Neural progenitor cell (in vitro differentiated cells): Measurements from ENCODE around the gene FBLN2. TPM values are rescaled to one million over a fixed set of nuclear protein-coding genes. Genes with fewer than 3 reads are reported as not detected.

Experiments used
- DNase-seq: peaks from one replicate; pipeline ENCODE4 v3.0.0-alpha.2; 2016; ENCODE audit warnings: low spot score
- H2AFZ ChIP-seq: fragments of 200-600 bp; sonication (generic); replicated peaks from 2 replicates; pipeline ENCODE4 v1.6.1; 2016; ENCODE audit warnings: antibody characterized with exemption
- H3F3A ChIP-seq: fragments of 200-600 bp; sonication (generic); 2 replicates; pipeline ENCODE4 v1.6.1; 2016; ENCODE audit warnings: antibody characterized with exemption, low read depth
- H3K27ac ChIP-seq: fragments of 200-600 bp; sonication (generic); 2 replicates; pipeline ENCODE4 v1.5.1; 2016; ENCODE audit warnings: mild to moderate bottlenecking
- H3K27me3 ChIP-seq: fragments of 200-600 bp; sonication (generic); 2 replicates; pipeline ENCODE4 v1.6.1; 2016; ENCODE audit warnings: mild to moderate bottlenecking, moderate library complexity
- H3K36me3 ChIP-seq: fragments of 200-600 bp; sonication (generic); 2 replicates; pipeline ENCODE4 v1.5.1; 2016
- H3K4me1 ChIP-seq: fragments of 200-600 bp; sonication (generic); 2 replicates; pipeline ENCODE4 v1.6.1; 2016; ENCODE audit warnings: mixed run types
- H3K4me2 ChIP-seq: fragments of 200-600 bp; sonication (generic); 2 replicates; pipeline ENCODE4 v1.6.1; 2016
- H3K4me3 ChIP-seq: fragments of 200-600 bp; sonication (generic); 2 replicates; pipeline ENCODE4 v1.5.1; 2016
- H3K79me2 ChIP-seq: fragments of 200-600 bp; sonication (generic); 2 replicates; pipeline ENCODE4 v1.6.1; 2016; ENCODE audit warnings: low read depth
- H3K9ac ChIP-seq: fragments of 200-600 bp; sonication (generic); 2 replicates; pipeline ENCODE4 v1.6.1; 2016
- H3K9me3 ChIP-seq: fragments of 200-600 bp; sonication (generic); 2 replicates; pipeline ENCODE4 v1.5.1; 2016; ENCODE audit warnings: low read depth
- H4K20me1 ChIP-seq: fragments of 200-600 bp; sonication (generic); 2 replicates; pipeline ENCODE4 v1.6.1; 2016; ENCODE audit warnings: low read depth
- H3K27ac Mint-ChIP-seq: 3 replicates; pipeline ENCODE4 v1.8.0; 2021; ENCODE audit warnings: mixed read lengths
- H3K27me3 Mint-ChIP-seq: 2 replicates; pipeline ENCODE4 v1.8.0; 2022; ENCODE audit warnings: low read depth, mild to moderate bottlenecking, inconsistent platforms, moderate library complexity, mixed read lengths; ENCODE audit not compliant: insufficient read depth
- H3K36me3 Mint-ChIP-seq: 3 replicates; pipeline ENCODE4 v1.8.0; 2021; ENCODE audit warnings: mixed read lengths
- H3K4me1 Mint-ChIP-seq: 3 replicates; pipeline ENCODE4 v1.8.0; 2021; ENCODE audit warnings: mixed read lengths
- H3K4me3 Mint-ChIP-seq: 3 replicates; pipeline ENCODE4 v1.8.0; 2021; ENCODE audit warnings: mild to moderate bottlenecking, moderate library complexity, mixed read lengths
- H3K9me3 Mint-ChIP-seq: 3 replicates; pipeline ENCODE4 v1.8.0; 2020; ENCODE audit warnings: mixed read lengths
- CTCF ChIP-seq: fragments of 200-600 bp; sonication (generic); IDR thresholded peaks from 2 replicates; pipeline ENCODE4 v1.5.1; 2017; ENCODE audit warnings: antibody characterized with exemption, mild to moderate bottlenecking
- EZH2 ChIP-seq: fragments of 200-600 bp; sonication (generic); IDR thresholded peaks from 2 replicates; pipeline ENCODE4 v1.6.1; 2017; ENCODE audit warnings: antibody characterized with exemption, mild to moderate bottlenecking, moderate library complexity
- EZH2phosphoT487 ChIP-seq: fragments of 200-600 bp; sonication (generic); IDR thresholded peaks from 2 replicates; pipeline ENCODE4 v1.6.1; 2017; ENCODE audit warnings: antibody characterized with exemption
- total RNA-seq: library from RNA; depleted of rRNA; stranded (reverse); fragments of >200 nt; gene quantifications from 2 replicates; pipeline ENCODE4 v1.2.3, GENCODE V29; 2015; ENCODE audit warnings: low replicate concordance

The FBLN2 gene
- total RNA-seq, 1 donor from 2014 or later = 15.9 TPM

GRCh38 chr3:13553686-13554085 is 4.8 kb downstream of the FBLN2 start:
- DNase-seq = no peak
- H3K36me3 Mint-ChIP-seq = no peaks in the 10 kb centered on the region
- Histone ChIP-seq H3K4me3 (no peak overlapping the region), H3K79me2 (no peaks in the 10 kb centered on the region), H3K36me3 (no peaks in the 10 kb centered on the region), H3K27ac (no peak overlapping the region), H3F3A (peaks cover 9% of the 10 kb centered on the region), H3K4me1 (peaks cover 15% of the 10 kb centered on the region), H4K20me1 (no peaks in the 10 kb centered on the region), H3K4me2 (no peak overlapping the region), H3K9me3 (no peaks in the 10 kb centered on the region), H3K27me3 (peaks cover 21% of the 10 kb centered on the region), H3K9ac (no peak overlapping the region), H2AFZ (no peak overlapping the region)
- H3K4me3 Mint-ChIP-seq = no peak overlapping the region
- H3K27me3 Mint-ChIP-seq = peaks cover 18% of the 10 kb centered on the region
- H3K9me3 Mint-ChIP-seq = no peaks in the 10 kb centered on the region
- TF ChIP-seq EZH2phosphoT487 = no peak
- TF ChIP-seq EZH2 = no peak
- no peak for TF ChIP-seq CTCF
- no peak overlapping the region for H3K27ac Mint-ChIP-seq
- H3K4me1 Mint-ChIP-seq = peaks cover 56% of the 10 kb centered on the region

- TF ChIP-seq CTCF = no peak
- DNase-seq = no peak
- Histone ChIP-seq H3K4me1 (peaks cover 15% of the 10 kb centered on the region), H3K9ac (no peak overlapping the region), H3K27me3 (peaks cover under 1% of the 10 kb centered on the region), H3K27ac (no peak overlapping the region), H3K4me3 (no peak overlapping the region), H3K9me3 (no peaks in the 10 kb centered on the region), H2AFZ (no peak overlapping the region), H3K36me3 (no peaks in the 10 kb centered on the region), H3K4me2 (no peak overlapping the region), H4K20me1 (no peaks in the 10 kb centered on the region), H3F3A (no peaks in the 10 kb centered on the region), H3K79me2 (no peaks in the 10 kb centered on the region)
- Mint-ChIP-seq H3K27ac (peak overlapping the region; percentile 79), H3K4me1 (peaks cover 61% of the 10 kb centered on the region), H3K4me3 (no peak overlapping the region), H3K27me3 (peaks cover 16% of the 10 kb centered on the region), H3K36me3 (no peaks in the 10 kb centered on the region), H3K9me3 (no peaks in the 10 kb centered on the region)
Measured at GRCh38 chr3:13555753-13556152, 6.8 kb downstream of the FBLN2 start.

GRCh38 chr3:13556207-13556606 is 7.3 kb downstream of the FBLN2 start:
- Mint-ChIP-seq H3K27me3 (peaks cover 16% of the 10 kb centered on the region), H3K9me3 (no peaks in the 10 kb centered on the region), H3K27ac (peak overlapping the region; percentile 79), H3K4me3 (no peak overlapping the region), H3K4me1 (peaks cover 61% of the 10 kb centered on the region), H3K36me3 (no peaks in the 10 kb centered on the region)
- H3K4me2 ChIP-seq = peak overlapping the region; percentile 35
- H4K20me1 ChIP-seq = no peaks in the 10 kb centered on the region
- H3K4me3 ChIP-seq = no peak overlapping the region
- peaks cover 15% of the 10 kb centered on the region for H3K4me1 ChIP-seq
- H3F3A ChIP-seq = no peaks in the 10 kb centered on the region
- DNase-seq = peak; percentile 34
- no peak overlapping the region for H3K27ac ChIP-seq
- H3K9me3 ChIP-seq = no peaks in the 10 kb centered on the region
- TF ChIP-seq CTCF = no peak
- no peak for TF ChIP-seq EZH2phosphoT487
- no peak for TF ChIP-seq EZH2
- H2AFZ ChIP-seq = no peak overlapping the region
- H3K9ac ChIP-seq = no peak overlapping the region
- H3K36me3 ChIP-seq = no peaks in the 10 kb centered on the region
- H3K27me3 ChIP-seq = no peaks in the 10 kb centered on the region
- H3K79me2 ChIP-seq = no peaks in the 10 kb centered on the region
